Measurements from ENCODE around the gene PDE4D. TPM values are rescaled to one million over a fixed set of nuclear protein-coding genes. Genes with fewer than 3 reads are reported as not detected.
A peak's percentile ranks its signal among the peaks of the same experiment; 100 is the strongest.

The PDE4D gene
- total and polyA plus RNA-seq, 8 donors: 1.5 to 7.1 (median 3.1) TPM

- 77 to 79% methylated on average over 3 of the region's 3 CpGs for WGBS, 2 donors
- intact Hi-C loops (cut with DNase I): no loop called here
- Histone ChIP-seq H3K4me3 (no peak overlapping the region), H3K27ac (no peak overlapping the region), H3K9me3 (no peaks in the 10 kb centered on the region), H3K4me1 (no peaks in the 10 kb centered on the region), H3K27me3 (no peaks in the 10 kb centered on the region), H3K36me3 (no peaks in the 10 kb centered on the region)
- no peak for ATAC-seq
- no peak for FAIRE-seq
- no peak for TF ChIP-seq CTCF (IDR thresholded peaks at IDR 0.05)
- no peak for DNase-seq
Measured at GRCh38 chr5:59089767-59090166, 803.8 kb downstream of the PDE4D start.

GRCh38 chr5:59088546-59088945 is 805.0 kb downstream of the PDE4D start:
- no peak for TF ChIP-seq CTCF (IDR thresholded peaks at IDR 0.05)
- DNase-seq (no peak), FAIRE-seq (no peak), ATAC-seq (no peak)
- Histone ChIP-seq H3K9me3 (no peaks in the 10 kb centered on the region), H3K27ac (no peak overlapping the region), H3K36me3 (no peaks in the 10 kb centered on the region), H3K27me3 (no peaks in the 10 kb centered on the region), H3K4me3 (no peak overlapping the region), H3K4me1 (no peaks in the 10 kb centered on the region)
- intact Hi-C loops (cut with DNase I): no loop called here

- Histone ChIP-seq H3K27ac (no peak overlapping the region), H3K36me3 (no peaks in the 10 kb centered on the region), H3K27me3 (no peaks in the 10 kb centered on the region), H3K9me3 (no peaks in the 10 kb centered on the region), H3K4me3 (no peak overlapping the region), H3K4me1 (no peaks in the 10 kb centered on the region)
- FAIRE-seq (no peak), DNase-seq (no peak), ATAC-seq (no peak)
- WGBS, 2 donors: 39 to 75% methylated on average over 1 of the region's 1 CpG
- TF ChIP-seq CTCF (IDR thresholded peaks at IDR 0.05): no peak
- intact Hi-C loops (cut with DNase I): no loop called here
Measured at GRCh38 chr5:59086024-59086423, 807.5 kb downstream of the PDE4D start.

- 94 to 97% methylated on average over 1 of the region's 1 CpG for WGBS, 2 donors
- H3K36me3 ChIP-seq: no peaks in the 10 kb centered on the region
- H3K9me3 ChIP-seq: no peaks in the 10 kb centered on the region
- DNase-seq (no peak), FAIRE-seq (no peak), ATAC-seq (no peak)
- no peak overlapping the region for H3K4me3 ChIP-seq
- no peaks in the 10 kb centered on the region for H3K27me3 ChIP-seq
- H3K4me1 ChIP-seq: no peaks in the 10 kb centered on the region
- H3K27ac ChIP-seq: no peak overlapping the region
- intact Hi-C loops (cut with DNase I): no loop called here
- TF ChIP-seq CTCF (IDR thresholded peaks at IDR 0.05): no peak
Measured at GRCh38 chr5:59081693-59082092, 811.8 kb downstream of the PDE4D start.

GRCh38 chr5:59079622-59080620 is 813.6 kb downstream of the PDE4D start:
- intact Hi-C loops (cut with DNase I): no loop called here
- Histone ChIP-seq H3K27me3 (no peaks in the 10 kb centered on the region), H3K9me3 (no peaks in the 10 kb centered on the region), H3K27ac (no peak overlapping the region), H3K36me3 (no peaks in the 10 kb centered on the region), H3K4me3 (no peak overlapping the region), H3K4me1 (no peaks in the 10 kb centered on the region)
- no peak for TF ChIP-seq CTCF (IDR thresholded peaks at IDR 0.05)
- DNase-seq (no peak), FAIRE-seq (no peak), ATAC-seq (peak in 3 of 4 donors; percentile 73 to 91 (median 75))
- WGBS, 2 donors: 53 to 60% methylated on average over 7 of the region's 7 CpGs

All from pancreas (tissue), 10 donors.